C1 segment of cervical spinal cord (tissue), 14 donors: Measurements from ENCODE around the gene CLCNKA.
"Not testable (repeated sequence)": the region's sequence is repeated elsewhere in the genome, so short reads cannot be mapped to it uniquely, and the experiment has no call there.

Experiments used
- DNase-seq, 14 donors: peaks; one replicate each; lab custom pipeline; 2025; lab: John Stamatoyannopoulos, UW

The CLCNKA gene

DNA sequence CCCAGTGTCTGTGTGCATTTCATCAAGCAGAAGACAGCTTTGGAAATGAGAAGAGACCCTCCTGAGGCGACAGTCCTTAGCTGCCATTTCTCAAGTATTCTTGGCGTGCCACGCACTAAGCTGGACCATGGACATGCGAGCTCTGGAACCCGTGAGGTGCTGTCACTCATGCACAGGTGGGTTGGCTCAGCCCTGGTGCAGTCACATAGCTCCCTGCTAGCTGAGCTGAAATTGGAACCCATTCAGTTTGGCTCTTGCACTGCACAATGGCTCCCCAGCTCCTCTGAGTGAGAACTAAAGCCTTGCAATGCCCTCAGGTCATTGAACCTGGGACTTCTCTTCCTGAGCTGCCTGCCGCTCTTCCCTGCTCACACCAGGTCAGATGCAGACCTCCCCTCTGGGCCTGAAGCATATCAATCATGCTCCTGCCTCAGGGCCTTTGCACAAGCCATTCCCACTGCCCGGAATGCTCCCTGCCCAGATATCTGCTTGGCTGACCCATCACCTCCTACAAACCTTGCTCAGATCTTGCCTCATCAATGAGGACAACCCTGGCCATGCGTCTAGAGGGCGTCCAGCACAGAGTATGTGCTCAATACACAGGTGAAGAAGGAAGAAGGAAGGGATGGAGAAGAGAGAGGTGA is 24.1 kb upstream of the CLCNKA start:
- no peak for DNase-seq

DNA sequence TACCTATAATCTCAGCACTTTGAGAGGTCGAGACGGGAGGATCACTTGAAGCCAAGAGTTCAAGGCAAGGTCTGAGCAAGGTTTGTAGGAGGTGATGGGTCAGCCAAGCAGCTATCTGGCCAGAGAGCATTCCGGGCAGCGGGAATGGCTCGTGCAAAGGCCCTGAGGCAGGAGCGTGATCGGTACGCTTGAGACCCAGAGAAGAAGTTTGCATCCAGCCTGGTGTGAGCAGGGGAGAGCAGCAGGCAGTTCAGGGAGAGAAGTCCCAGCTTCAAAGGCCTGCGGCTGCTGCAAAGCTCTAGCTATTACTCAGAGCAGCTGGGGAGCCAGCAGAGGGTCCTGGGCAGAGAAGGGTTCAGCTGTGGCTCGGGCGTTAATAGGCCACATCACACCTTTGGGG is 22.9 kb upstream of the CLCNKA start:
- no peak for DNase-seq

DNA sequence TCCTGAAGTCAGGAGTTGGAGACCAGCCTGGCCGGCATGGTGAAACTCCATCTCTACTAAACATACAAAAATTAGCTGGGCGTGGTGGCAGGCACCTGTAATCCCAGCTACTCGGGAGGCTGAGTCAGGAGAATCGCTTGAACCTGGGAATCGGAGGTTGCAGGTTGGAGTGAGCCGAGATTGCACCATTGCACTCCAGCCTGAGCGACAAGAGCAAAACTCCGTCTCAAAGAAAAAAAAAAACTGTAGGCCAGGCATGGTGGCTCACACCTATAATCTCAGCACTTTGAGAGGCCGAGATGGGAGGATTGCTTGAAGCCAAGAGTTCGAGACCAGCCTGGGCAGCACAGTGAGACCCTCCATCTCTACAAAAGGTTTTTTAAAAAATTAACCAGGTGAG is 20.6 kb upstream of the CLCNKA start:
- not testable (repeated sequence) for DNase-seq

DNA sequence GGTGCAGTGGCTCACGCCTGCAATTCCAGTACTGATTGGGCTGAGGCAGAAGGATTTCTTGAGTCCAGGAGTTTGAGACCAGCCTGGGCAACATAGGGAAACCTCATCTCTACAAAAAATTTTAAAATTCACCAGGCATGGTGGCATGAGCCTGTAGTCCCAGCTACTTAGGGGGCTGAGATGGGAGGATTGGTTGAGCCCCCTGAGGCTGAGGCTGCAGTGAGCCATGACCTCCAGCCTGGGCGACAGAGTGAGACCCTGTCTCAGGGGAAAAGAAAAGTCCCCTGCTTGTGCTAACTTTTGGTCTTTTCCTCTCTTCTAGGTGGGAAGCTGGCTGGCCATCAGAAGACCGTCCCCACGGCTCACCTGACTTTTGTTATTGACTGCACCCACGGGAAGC is 16.2 kb upstream of the CLCNKA start:
- DNase-seq, result no peak

DNA sequence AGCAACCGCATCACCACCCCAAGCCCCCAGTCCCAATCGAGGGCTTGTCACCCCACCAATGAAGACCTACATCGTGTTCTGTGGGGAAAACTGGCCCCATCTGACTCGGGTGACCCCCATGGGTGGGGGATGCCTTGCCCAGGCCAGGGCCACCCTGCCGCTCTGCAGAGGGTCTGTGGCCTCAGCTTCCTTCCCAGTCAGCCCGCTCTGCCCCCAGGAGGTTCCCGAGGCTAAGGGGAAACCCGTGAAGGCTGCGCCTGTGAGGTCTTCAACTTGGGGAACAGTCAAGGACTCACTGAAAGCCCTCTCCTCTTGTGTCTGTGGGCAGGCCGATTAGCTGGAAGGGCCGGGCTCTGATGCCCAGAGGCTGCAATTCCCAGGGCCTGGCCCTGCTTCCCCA is 15.8 kb upstream of the CLCNKA start:
- DNase-seq, result no peak

DNA sequence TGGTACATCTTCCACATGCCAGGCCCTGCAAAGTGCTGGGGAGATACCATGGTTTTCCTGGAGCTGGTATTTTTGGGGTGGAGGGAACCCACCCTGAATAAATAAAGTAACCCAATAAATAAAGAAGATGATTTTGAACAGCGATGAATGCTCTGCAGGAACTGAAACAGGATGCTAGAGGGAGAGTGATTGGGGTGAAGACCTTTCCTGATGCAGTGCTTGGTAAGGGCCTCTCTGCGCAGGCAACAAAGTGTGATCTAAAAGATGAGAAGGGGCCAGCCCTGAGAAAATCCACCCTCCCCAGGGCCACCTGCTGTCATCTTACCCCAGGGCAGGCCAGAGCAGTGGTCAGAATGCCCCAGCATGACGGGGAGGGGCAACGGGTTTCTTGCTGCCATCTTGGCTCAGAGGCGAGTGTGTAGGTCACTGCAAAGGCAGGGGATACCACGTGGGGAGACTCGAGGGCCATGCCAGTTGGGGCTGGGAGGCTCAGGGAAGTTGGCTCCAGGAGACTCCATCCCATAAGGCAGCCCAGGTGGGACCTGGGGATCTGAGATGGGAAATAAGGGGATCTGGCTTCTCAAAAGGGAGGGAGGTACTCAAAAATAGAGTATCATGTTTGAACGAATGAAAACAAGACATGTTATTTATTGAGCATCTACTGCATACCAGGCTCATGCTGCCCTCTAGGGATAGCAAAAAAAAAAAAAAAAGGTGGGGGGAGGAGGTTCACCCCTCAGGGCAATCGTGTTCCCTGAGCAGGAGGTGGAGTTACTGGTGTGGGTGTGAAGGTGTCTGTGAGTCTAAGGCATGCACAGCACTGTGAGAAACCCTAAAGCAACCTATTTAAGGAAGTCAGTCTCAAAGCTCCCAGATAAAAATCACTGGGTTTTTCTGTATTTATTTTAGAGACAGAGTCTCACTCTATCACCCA is 15.0 kb upstream of the CLCNKA start:
- no peak for DNase-seq

DNA sequence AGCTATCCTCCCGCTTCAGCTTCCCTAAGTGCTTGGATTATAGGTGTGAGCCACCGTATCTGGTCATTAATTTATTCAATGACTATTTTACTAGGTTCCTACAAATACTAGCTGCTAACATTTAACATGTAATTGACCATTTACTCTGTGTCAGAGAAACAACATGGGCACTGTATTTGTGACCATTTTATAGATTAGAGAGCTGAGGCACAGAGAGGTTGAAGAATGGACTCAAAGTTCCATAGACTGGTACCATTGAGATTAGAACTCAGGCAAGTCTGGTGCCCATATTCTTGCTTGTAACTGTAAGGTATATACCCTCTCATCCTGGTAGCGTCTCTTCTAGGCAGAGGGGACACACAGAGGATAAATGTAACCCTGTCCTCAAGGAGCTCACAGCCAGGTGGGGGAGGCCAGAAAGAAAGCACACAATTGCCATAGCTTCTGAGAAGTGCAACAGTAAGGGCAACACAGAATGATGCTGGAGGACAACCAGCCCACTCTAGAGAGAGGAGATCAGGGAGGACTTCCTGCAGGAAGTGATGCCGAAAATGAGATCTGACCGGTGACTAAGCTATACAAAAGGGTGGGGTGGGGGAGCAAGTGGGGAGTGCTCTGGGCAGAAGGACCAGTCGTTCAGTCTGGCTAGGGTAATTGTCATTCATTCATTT is 14.0 kb upstream of the CLCNKA start:
- no peak for DNase-seq

DNA sequence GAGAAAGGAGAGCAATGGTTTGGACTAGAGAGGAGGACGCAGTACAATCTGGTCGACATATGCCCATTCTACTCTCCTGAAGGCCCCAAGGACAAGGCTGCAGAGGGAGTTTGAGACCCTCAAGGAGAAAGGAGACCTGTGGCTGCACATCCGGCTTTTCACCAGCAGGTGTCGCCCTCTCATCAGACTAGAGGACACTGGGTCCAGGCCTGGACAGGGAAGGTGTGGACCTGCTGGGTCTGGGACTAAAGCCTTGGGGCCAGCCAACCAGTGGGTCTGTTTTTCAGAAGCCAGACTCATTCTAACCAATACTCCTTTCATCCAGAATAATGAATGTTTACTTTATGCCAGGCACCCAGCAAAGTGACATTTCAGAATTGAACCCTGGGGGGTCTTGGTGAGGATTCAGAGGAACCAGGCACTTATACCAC is 12.8 kb upstream of the CLCNKA start:
- peak in 11 of 14 donors; percentile 6 to 86 (median 54) for DNase-seq

DNA sequence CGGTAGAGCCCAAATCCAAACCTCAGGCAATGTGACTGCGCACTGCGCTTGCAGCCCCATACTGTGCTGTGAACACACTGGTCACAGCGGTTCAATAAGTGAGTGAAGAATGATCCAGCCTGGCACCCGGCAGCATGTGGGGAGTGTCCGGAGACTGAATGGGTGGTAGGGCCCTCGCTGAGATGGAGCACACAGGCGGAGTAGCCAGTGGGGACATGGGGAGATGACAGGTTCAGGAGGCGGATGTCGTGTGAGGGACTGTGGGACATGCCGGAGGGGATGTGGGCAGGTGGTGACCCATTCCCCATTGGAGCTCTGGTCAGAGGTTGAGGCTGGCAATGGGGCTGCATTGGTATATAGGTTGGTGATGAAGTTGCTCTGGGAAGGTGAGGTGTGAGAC is 12.2 kb upstream of the CLCNKA start:
- no peak for DNase-seq

DNA sequence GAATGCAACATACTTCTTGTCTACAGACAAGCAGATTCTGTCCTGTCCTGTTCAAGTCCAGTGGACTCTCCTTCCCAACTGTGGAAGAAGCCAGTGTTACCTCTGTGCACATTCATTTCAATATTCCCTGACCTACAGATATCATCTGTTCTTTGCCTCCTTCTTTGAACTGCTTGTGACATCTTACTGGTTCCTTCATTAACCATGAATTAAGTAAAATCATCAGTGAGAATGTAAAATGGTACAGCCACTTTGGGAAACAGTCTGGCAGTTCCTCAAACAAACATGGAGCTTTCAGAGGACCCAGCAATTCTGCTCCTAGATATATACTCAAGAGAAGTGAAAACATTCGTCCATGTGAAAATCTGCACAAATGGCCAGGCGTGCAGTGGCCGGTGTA is 11.0 kb upstream of the CLCNKA start:
- DNase-seq, result no peak

DNA sequence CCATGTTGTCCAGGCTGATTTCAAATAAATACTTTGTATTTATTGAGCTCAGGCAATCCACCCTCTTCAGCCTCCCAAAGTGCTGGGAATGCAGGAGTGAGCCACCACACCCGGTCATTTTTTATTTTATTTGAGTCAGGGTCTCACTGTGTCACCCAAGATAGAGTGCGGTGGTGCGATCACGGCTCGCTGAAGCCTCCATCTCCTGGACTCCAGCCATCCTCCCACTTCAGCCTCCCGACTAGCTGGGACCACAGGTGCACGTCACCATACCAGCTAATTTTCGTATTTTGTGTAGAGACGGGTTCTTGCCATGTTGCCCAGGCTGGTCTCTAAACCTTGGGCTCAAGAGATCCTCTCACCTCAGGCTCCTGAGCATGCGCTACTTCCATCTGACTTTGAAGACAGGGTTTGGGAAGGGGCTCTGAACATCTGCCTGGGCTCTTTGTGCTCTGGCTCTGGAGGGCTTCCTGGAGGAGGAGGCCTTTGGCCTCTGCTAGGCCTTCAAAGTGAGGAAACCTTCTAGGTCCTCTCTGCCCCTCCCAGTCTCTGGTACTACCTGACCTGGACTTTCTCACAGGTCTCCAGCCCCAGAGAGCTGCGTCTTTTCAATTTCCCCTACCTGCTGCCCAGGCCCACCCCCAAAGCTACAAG is 9.8 kb upstream of the CLCNKA start:
- no peak for DNase-seq

DNA sequence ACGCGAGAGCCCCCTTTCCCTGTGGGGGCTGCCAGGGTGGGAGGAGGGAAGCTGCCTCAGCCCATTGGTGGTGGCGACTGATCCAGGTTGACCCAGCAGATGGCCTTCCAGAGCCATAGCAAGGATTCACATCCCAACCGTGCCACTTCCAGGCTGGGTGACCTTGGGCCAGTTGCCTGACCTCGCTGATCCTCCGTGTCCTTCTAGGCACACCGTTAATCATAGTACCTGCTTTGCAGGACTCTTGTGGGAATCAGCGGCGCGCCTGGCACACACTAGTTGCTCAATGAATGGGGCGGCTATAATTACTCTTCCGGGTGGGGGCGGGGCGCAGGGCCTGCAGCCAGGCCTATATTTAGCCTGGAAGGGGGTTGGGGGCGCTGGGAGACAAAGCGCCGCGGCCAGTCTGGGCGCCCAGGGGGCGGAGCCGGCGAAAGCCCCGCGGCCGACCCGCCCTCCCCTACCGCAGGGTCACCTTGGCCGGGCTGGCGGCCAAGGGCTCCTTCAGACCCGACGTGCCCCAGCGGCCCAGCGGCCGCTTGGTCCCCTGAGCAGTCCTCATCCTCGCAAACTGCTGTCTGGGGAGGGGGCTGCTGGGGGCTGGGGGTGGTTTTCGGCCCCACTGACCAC is 9.1 kb upstream of the CLCNKA start:
- DNase-seq, result peak in 4 of 14 donors; percentile 9 to 64 (median 14)

DNA sequence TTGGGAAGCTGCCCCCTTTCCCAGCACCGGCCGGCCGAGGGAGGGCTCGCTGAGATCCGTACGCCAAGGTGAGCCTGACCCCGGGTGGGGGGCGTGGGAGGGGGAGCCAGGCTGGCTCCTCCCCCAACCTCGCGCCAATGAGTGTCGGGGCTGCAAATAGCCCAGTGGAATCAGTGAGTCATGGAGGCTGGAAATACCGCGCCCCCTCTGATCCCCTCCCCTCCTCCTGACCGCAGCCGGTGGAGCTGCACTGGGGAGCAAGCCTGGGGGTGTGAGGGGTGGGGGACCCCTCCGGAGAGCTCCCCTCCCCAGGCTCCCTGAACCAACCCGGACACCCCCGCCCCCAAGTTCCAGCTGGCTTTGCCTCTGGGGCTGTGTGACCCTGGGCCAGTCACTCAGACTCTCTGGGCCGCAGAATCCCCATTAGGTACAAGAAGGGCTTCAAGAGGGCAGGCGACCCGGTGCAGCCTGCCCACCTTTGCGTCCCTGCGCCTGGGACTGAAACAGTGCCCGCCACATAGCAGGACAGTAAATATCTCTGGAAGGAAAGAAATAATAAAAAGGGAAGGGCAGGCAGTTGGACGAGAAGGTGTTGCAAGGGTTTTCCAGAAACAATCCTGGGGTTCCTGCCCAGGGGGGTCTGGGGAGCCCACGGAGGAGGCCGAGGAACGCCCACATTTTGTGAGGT is 8.5 kb upstream of the CLCNKA start:
- peak in 2 of 14 donors; percentile 20 to 64 for DNase-seq

DNA sequence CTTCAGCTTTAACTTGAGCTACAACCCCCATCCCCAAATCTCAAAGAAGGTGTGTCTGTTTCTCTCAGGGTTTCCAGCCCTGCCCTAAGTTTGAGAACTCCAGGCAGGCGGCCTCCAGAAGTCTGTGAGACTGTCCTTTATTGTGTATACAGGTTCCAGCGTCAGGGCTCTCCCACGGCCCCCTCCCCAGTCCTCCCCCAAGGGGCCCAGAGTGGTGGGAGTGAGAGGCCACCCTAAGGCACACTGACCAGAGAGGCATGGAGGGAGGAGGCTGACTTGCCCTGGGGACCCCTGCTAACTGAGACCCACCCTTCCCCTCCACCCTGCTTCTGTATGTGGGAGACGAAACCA is 8.0 kb upstream of the CLCNKA start:
- no peak for DNase-seq

DNA sequence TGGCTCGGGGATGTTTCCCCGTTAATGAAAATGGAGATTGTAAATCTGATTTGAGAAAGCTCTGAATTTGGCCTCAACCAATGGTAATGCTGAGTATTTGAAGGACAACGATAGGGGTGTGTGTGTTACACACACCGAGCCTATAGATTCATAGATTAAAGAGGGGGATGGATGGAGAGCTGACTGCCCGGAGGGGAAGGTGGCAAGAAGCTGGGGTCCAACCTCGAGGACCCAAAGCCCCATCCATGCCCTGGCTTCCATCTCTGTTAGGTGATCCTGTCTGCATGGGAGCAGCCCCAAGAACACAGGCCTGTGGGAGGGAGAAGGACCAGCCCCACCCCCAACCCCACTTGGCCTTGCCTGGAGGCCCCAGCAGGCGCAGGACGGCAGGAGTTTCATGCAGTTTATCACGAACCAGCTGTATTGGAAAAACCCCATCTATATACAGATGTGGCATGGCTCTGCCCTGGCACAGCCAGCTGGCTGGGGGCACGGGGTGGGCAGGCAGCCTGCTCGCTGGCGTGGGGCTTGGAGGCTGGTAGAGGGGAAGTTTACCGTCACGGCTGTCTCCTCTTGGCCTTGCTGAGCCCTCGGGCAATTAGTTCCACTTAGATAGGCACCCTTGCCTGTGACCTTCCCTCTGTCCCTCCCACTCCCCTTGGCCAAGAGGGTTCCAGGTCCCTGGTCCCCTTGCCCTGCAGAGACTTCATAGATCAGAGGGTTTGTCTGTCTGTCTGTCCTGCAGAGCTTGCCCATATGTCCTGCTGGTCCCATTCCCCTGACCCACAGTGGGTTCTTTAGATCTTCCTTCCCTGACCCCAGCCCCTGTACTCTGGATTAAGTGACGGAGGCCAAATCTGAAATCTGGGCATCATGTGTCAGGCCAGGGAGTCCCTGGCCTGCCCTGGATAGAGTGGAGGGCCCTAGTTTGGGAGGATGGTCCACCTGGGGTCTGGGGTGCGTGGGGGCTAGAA is 7.0 kb upstream of the CLCNKA start:
- peak in 1 of 14 donors; percentile 57 for DNase-seq

DNA sequence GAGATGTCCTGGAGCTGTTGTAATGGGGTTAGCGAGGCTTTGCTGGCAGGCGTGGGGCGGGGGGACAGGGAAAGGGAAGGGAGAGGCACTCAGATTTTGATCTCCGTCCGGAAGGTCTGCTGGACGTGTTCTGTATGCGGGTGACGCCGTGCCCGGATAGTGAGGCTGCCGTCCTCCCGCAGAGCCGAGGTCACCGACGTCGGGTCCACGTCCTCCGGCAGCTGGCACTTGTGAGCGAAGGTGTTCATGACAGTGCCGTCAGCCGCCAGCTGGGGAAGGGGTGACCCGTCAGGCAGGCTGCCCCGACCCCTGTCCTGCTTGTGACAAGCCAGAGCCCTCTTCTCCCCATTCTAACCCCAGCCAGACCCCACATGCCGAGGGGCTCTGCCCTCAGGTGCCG is 6.3 kb upstream of the CLCNKA start:
- no peak for DNase-seq

DNA sequence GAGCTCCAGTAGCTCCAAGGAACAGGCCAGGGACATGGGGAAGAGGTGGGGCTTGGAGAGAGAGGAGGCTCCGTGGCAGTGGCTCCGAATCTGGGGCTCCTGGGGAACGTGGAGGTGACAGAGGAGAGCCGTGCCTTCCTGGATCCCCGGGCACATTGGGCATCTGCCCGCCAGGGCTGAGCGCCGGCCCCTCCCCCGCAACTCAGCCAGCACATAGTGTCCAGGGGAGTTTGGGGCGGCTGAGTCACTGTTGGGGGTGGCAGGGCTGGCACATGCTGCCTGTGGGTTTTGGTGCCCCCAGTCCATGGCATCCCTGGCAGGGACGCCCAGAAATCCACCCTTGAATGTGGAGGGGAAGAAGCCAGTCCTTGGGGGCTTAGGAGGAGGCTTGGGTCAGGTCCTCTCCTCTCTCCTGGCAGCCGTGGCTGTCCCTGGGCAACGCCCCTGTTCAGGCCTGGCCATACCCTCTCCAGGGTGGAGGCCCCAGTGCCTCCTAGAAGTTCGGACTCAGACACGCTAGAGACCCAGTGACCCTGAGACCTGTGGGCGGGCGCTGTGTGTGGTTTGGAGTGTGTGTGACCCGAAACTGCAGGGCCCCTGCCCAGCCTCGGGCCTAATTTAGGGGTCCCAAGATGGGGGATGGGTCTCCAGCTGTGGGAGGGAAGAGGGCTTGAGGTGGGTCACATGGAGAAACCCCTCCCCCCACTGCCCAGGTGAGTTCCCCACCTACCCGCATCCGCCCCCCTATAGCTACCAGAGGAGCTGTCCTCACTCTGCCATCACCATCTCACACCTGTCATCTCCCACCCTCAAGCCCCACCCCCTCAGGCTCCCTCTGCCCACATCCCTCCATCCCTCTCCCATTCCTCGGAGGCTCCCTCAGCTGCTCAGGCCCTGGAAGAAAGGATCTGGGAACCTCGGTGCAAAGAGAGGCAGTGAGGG is 5.6 kb upstream of the CLCNKA start:
- DNase-seq, result peak in 1 of 14 donors; percentile 57

DNA sequence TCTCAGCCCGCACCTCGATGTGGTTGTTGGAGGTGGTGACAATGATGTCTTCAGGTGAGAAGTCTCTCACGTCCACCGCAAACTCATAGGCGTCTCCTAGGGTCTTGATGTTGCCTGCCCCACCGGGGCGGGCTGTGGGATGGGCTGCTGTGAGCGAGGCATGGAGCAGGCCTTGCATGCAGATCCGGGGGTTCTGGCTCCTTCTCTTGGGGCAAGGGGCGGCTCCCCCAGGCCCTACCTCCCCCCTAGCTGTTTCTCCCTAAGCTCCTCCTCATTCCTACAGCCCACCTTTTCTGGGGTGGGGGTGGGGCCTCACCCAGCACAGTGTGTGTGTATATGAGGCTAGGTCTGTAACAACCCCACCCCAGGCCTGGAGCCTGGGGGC is 4.8 kb upstream of the CLCNKA start:
- DNase-seq, result no peak
